GM19328 (cell line): ENCODE measurements around the gene RFX2.
A peak's percentile ranks its signal among the peaks of the same experiment; 100 is the strongest.

Source experiments
- ATAC-seq: cut with Tn5 transposase; IDR thresholded peaks from one replicate; pipeline ENCODE4 v1.9.1; 2021; ENCODE audit warnings: mild to moderate bottlenecking, moderate library complexity; ENCODE audit not compliant: unreplicated experiment

RFX2 gene

GRCh38 chr19:6105444-6105843 lies 4.9 kb downstream of the RFX2 start:
- ATAC-seq = no peak

- no peak for ATAC-seq
Observed at GRCh38 chr19:6103894-6104293, 6.4 kb downstream of the RFX2 start.

- ATAC-seq = no peak
Observed at GRCh38 chr19:6103217-6103644, 7.1 kb downstream of the RFX2 start.

GRCh38 chr19:6101991-6102390 lies 8.3 kb downstream of the RFX2 start:
- ATAC-seq = no peak

GRCh38 chr19:6101291-6101825 lies 8.9 kb downstream of the RFX2 start:
- ATAC-seq = no peak

- ATAC-seq = no peak
Observed at GRCh38 chr19:6100284-6100915, 9.9 kb downstream of the RFX2 start.

- no peak for ATAC-seq
Observed at GRCh38 chr19:6099599-6099998, 10.7 kb downstream of the RFX2 start.

- no peak for ATAC-seq
Observed at GRCh38 chr19:6099033-6099432, 11.3 kb downstream of the RFX2 start.

- ATAC-seq = no peak
Observed at GRCh38 chr19:6098574-6098973, 11.7 kb downstream of the RFX2 start.

- no peak for ATAC-seq
Observed at GRCh38 chr19:6097911-6098310, 12.4 kb downstream of the RFX2 start.

- no peak for ATAC-seq
Observed at GRCh38 chr19:6095760-6096159, 14.5 kb downstream of the RFX2 start.

- no peak for ATAC-seq
Observed at GRCh38 chr19:6092329-6093286, 17.7 kb downstream of the RFX2 start.

GRCh38 chr19:6091771-6092291 lies 18.5 kb downstream of the RFX2 start:
- no peak for ATAC-seq

- ATAC-seq = no peak
Observed at GRCh38 chr19:6090634-6091033, 19.7 kb downstream of the RFX2 start.

- no peak for ATAC-seq
Observed at GRCh38 chr19:6088602-6089049, 21.7 kb downstream of the RFX2 start.

GRCh38 chr19:6087074-6087571 lies 23.2 kb downstream of the RFX2 start:
- ATAC-seq = peak; percentile 63

GRCh38 chr19:6086068-6086788 lies 24.1 kb downstream of the RFX2 start:
- no peak for ATAC-seq

GRCh38 chr19:6084821-6085220 lies 25.5 kb downstream of the RFX2 start:
- ATAC-seq = no peak

- ATAC-seq = no peak
Observed at GRCh38 chr19:6079107-6079506, 31.2 kb downstream of the RFX2 start.

GRCh38 chr19:6078068-6078467 lies 32.2 kb downstream of the RFX2 start:
- no peak for ATAC-seq
